GM12874 (cell line): ENCODE measurements around the gene PRDM15.

Source experiments
- TF ChIP-seq, protein P1 (sequence below): IDR thresholded peaks from 2 replicates; pipeline ENCODE4 v1.5.1; 2011; ENCODE audit warnings: low read depth, mild to moderate bottlenecking, control low read depth, low read length, moderate library complexity; ENCODE audit not compliant: insufficient read depth

PRDM15 gene

DNA sequence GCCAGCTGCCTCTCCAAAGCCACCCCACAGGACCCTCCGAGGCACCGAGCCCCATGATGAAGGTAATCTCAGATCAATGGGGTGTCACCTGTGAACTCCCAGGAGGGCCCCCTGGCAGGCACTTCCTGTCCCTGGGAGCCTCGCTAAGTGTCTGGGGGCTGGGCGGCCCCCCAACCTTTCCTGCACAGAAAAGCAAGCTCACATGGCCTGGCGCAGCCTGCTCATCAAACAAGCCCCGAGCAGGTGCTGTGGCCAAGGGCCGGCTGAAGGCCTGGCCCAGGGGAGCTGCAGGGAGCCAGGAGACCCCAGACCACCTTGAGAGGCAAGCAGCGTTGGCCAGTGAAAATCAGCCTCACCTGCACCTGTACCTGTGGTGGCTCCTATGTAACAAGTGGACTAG is 115.1 kb downstream of the PRDM15 start:
- TF ChIP-seq, protein P1, sequence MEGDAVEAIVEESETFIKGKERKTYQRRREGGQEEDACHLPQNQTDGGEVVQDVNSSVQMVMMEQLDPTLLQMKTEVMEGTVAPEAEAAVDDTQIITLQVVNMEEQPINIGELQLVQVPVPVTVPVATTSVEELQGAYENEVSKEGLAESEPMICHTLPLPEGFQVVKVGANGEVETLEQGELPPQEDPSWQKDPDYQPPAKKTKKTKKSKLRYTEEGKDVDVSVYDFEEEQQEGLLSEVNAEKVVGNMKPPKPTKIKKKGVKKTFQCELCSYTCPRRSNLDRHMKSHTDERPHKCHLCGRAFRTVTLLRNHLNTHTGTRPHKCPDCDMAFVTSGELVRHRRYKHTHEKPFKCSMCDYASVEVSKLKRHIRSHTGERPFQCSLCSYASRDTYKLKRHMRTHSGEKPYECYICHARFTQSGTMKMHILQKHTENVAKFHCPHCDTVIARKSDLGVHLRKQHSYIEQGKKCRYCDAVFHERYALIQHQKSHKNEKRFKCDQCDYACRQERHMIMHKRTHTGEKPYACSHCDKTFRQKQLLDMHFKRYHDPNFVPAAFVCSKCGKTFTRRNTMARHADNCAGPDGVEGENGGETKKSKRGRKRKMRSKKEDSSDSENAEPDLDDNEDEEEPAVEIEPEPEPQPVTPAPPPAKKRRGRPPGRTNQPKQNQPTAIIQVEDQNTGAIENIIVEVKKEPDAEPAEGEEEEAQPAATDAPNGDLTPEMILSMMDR: no peak

DNA sequence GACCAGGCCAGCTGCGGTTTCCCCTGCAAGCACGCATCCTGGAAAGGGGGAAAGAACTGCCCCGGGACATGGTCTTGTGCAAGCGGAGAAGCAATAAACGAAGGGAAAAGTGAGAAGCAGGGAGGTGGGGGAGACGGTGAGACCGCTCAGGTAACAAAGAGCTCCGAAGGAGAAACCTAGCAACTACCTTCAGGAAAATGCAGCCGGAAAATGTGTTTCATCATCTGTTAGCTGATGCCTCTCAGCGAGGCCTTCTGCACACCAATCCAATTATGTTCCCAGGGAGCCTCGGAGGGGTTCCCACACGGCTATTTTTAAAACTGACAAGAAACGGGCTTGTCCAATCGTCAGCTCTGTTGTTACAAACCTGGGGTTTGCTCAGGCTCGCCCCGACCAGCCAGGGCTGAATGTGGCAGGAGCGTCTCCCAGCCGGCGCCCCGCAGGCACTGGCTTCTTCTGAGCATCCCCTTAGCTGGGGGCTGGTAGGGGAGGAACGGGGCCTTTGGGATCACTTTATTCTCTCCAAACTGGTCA is 115.7 kb downstream of the PRDM15 start:
- TF ChIP-seq, protein P1: no peak

DNA sequence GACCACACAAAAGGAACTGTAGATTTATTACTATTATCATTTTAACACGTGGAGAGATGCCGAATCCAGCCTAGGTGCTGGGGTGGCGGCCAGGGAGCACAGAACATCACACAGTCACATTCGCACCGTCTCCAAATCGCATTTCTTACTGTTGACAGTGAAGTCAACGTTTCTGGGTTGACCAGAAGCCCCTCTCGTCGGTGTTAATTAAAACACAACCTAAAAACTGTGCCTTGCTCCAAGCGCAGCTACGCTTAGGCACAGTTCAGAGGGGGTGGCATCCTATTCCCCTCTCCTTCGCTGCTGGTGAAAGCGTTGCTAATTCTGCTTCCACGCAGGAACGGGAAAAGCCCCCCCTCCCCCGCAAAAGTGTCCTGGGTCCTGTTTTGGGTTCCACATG is 116.4 kb downstream of the PRDM15 start:
- TF ChIP-seq, protein P1: no peak

DNA sequence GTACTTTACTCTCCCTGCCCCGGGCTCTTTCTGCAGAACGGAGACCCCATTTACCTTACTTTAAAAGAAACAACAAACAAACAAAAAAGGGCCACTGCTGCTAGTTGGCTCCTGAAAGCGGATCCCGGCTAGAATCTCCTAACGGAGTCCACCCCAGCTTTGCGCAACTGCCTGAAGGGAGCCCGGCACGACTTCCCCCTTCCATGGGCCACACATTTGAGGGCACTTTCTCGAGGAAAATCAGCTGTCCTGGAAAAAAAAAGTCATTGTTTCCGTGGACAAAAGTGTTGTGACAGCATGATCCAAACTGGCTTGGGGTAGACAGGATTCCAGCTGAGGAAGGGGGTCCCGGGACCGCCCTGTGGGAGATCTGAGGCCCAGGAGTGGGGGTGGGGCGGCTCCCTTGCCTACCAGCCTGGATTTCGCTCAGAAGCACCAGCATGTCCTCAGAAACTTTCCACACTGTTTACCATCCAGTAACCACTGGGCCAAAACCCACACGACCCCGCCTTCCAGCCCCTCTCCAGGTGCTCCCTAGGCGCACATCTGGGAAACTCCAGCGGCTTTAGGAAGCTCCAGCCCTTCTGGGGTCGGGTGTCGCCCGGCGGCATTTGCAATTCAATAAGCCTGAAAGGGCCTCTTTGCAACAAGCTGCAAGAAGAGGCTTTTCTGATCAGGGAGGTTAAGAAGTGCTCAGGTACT is 117.1 kb downstream of the PRDM15 start:
- TF ChIP-seq, protein P1: no peak

DNA sequence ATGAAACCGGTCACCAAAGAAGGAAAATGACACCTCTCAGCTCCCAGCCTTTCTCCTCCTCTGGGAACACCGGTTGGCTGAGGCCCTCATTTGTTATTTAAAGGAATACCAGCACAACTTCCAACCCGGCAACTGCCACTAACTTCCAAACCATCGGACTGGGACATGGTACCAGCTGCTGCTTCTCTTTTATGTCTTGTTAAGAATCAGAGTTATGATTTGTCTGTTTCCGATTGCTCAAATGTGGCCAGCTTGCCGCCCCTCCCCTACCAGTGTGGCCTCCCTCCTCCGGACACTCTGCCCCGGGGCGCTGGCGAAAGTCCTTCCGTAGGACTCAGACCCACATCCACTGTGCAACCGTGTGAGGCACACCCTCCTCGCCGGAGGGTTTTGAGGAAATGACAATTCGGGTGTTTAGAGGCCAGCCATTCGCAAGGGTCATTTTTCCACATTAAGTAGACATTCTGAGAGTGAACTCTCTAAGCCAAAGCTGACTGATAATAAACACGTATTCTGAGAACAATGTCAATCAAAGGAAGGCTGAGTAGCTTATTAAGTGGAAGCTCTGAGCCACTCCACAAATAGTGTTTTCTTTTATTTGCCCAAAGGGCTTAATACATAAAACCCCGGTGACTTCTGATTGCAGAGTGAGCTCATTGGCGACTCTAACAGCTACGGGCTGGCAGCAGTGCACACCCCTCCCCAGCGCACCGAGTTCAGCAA is 117.8 kb downstream of the PRDM15 start:
- TF ChIP-seq, protein P1: no peak

DNA sequence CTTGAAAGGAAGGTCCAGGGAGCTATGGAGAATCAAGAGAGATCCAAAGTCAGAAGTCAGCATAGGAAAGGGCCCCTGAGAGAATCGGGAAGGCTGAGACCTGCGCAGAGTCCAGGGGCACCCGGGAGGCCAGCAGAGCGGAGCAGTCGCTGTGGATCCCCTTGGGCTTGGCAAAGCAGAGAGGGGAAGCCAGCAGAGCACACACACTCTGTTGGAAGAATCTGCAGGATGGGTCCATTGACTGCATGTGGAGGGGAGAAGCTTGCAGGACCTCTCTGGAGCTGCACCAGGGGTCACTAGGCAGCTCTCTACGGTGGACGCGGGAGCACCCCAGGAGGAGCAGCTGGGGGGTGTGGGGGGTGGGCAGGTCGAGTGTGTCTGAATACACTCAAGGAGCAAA is 118.7 kb downstream of the PRDM15 start:
- TF ChIP-seq, protein P1: no peak

DNA sequence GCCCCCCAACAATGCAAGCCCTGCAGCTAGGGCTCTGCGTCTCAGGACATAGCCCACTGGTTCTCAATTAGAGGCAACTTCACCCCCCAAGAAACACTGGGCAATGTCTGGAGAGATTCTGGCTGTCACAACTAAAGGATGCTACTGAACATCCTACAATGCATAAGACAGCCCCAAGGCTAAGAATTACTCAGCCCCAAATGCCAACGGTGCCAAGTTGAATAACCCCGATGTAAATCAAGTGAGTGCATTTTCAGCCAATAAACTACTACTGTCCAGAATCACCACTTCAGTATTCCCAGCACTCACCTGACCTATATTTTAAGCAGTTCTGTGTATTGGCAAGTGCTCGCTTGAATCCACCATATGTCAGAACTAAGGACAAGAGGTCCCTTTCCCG is 119.2 kb downstream of the PRDM15 start:
- TF ChIP-seq, protein P1: no peak
